Esophagus squamous epithelium (tissue), 5 donors: ENCODE data around the gene COX18. TPM values are rescaled to one million over a fixed set of nuclear protein-coding genes. Genes with fewer than 3 reads are reported as not detected.
A peak's percentile ranks its signal among the peaks of the same experiment; 100 is the strongest.

Source experiments
- DNase-seq: peaks from one replicate; lab custom pipeline; 2025; lab: John Stamatoyannopoulos, UW
- H3K27ac ChIP-seq, 4 donors: fragments of 200-600 bp; sonication (generic); one replicate each; pipeline ENCODE4 v1.5.1; 2016 to 2019; ENCODE audit warnings: mild to moderate bottlenecking in 1 of 4
- H3K27me3 ChIP-seq, 4 donors: fragments of 200-600 bp; sonication (generic); 1 replicate in 3 of 4; 2 replicates in 1 of 4; pipeline versions ENCODE4 v1.5.1 to v1.6.0; 2017 to 2021; ENCODE audit warnings: antibody characterized with exemption in 1 of 4
- H3K36me3 ChIP-seq, 3 donors: fragments of 200-600 bp; sonication (generic); one replicate each; pipeline ENCODE4 v1.5.1; 2016 to 2019
- H3K4me1 ChIP-seq, 3 donors: fragments of 200-600 bp; sonication (generic); one replicate each; pipeline ENCODE4 v1.5.1; 2017 to 2019
- H3K4me3 ChIP-seq, 4 donors: fragments of 200-600 bp; sonication (generic); 1 replicate in 3 of 4; 2 replicates in 1 of 4; pipeline ENCODE4 v1.5.1; 2016 to 2019; ENCODE audit warnings: mild to moderate bottlenecking in 2 of 4, moderate library complexity in 1 of 4
- H3K9me3 ChIP-seq, 3 donors: fragments of 200-600 bp; sonication (generic); one replicate each; pipeline ENCODE4 v1.5.1; 2016 to 2019
- POLR2A ChIP-seq, 4 donors: fragments of 450-650 bp; IDR thresholded peaks; one replicate each; pipeline ENCODE4 v1.6.1; 2017; ENCODE audit warnings: antibody characterized with exemption in 4 of 4, mild to moderate bottlenecking in 4 of 4, moderate library complexity in 3 of 4
- WGBS, 2 donors: methylation state at CpG; one replicate each; pipeline ENCODE4 v1.1.5; 2018; 5-methylcytosine and 5-hydroxymethylcytosine counted together
- intact Hi-C: fragments of 100-400 bp; cut with DNase I; formaldehyde crosslinking; loops from one replicate; pipeline ENCODE4 v1.15.0; 2022
- total RNA-seq, 4 donors: library from RNA; depleted of rRNA; stranded (reverse); fragments of >200 nt; gene quantifications; one replicate each; pipeline ENCODE4 v1.1.0, GENCODE V29; 2016
- TF ChIP-seq, protein P1 (sequence below), 6 experiments: fragments of 450-650 bp in 4 of 6; fragments of 200-600 bp in 2 of 6; sonication (generic) in 2 of 6; IDR thresholded peaks; one replicate each; pipeline ENCODE4 v1.5.1; 2016 to 2019; ENCODE audit warnings: antibody characterized with exemption in 6 of 6, mild to moderate bottlenecking in 4 of 6, moderate library complexity in 4 of 6
- donor health status: DM: yes; HTN: yes; CAD: no.

Gene COX18
- total RNA-seq, 4 donors from 2014 or later = 14.1 to 24.9 (median 17.6) TPM

DNA sequence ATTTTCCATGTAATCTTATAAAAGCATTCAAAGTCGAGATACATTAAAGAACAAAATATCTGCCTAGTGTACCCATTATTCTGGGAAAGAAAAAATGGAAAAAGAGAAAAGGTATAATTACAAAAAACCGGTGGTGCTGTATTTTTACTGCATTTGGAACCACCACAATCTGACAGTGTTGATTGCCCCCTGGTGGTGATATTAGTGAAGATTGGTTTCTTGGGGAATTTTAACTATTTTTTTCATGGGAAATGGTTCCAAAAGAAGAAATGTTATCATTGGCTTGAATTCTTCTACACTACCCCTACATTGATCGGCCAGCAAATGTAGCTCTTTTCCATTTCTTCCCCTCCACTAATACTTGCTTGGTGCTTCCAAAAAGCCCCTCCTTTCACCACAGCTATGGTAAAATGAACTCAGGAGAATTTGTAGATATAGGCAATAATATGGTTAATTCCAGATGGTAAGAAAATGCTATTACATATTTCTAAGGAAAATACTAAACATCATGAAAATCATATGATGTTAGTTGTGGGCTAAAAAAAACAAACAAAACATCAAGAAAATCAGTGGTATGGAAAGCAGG is 50.0 kb downstream of the COX18 start:
- DNase-seq = no peak
- Histone ChIP-seq H3K9me3 (no peaks in the 10 kb centered on the region), H3K36me3 (no peaks in the 10 kb centered on the region), H3K27ac (no peak overlapping the region), H3K4me3 (no peak overlapping the region), H3K4me1 (no peaks in the 10 kb centered on the region), H3K27me3 (peaks cover 0 to 4% (median 0%) of the 10 kb centered on the region in 4 donors)
- intact Hi-C loops = no loop called here
- no peak for TF ChIP-seq POLR2A (IDR thresholded peaks at IDR 0.05)
- TF ChIP-seq, protein P1, sequence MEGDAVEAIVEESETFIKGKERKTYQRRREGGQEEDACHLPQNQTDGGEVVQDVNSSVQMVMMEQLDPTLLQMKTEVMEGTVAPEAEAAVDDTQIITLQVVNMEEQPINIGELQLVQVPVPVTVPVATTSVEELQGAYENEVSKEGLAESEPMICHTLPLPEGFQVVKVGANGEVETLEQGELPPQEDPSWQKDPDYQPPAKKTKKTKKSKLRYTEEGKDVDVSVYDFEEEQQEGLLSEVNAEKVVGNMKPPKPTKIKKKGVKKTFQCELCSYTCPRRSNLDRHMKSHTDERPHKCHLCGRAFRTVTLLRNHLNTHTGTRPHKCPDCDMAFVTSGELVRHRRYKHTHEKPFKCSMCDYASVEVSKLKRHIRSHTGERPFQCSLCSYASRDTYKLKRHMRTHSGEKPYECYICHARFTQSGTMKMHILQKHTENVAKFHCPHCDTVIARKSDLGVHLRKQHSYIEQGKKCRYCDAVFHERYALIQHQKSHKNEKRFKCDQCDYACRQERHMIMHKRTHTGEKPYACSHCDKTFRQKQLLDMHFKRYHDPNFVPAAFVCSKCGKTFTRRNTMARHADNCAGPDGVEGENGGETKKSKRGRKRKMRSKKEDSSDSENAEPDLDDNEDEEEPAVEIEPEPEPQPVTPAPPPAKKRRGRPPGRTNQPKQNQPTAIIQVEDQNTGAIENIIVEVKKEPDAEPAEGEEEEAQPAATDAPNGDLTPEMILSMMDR (IDR thresholded peaks at IDR 0.05) = peak; percentile 17 to 70 (median 54)
- 0 to 3% methylated on average over 3 of the region's 3 CpGs for WGBS, 2 donors

DNA sequence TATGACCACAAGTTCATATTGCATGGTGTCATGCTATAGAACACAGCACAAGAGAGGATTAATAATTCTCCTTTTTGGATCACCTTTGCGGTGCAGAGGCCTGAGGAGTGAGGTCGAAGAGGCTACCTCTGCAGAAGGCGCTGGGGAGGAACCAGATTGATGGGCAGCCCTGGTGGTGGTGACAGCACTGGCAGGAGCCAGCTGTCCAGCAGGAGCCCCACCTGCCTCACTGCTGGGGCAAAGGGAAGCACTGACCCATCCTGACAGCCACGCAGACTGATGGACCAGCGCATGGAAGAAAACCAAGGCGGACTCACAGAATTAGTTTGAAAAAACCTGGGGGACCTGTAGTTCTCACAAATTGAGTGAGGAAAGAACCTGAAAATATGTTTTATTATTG is 50.9 kb downstream of the COX18 start:
- intact Hi-C loops = no loop called here
- Histone ChIP-seq H3K36me3 (no peaks in the 10 kb centered on the region), H3K27ac (no peak overlapping the region), H3K4me3 (no peak overlapping the region), H3K9me3 (no peaks in the 10 kb centered on the region), H3K4me1 (no peaks in the 10 kb centered on the region), H3K27me3 (peaks cover 0 to 1% (median 0%) of the 10 kb centered on the region in 4 donors)
- DNase-seq = no peak
- 84 to 93% methylated on average over 6 of the region's 6 CpGs for WGBS, 2 donors
- no peak for TF ChIP-seq POLR2A (IDR thresholded peaks at IDR 0.05)
- TF ChIP-seq, protein P1 (IDR thresholded peaks at IDR 0.05) = no peak

DNA sequence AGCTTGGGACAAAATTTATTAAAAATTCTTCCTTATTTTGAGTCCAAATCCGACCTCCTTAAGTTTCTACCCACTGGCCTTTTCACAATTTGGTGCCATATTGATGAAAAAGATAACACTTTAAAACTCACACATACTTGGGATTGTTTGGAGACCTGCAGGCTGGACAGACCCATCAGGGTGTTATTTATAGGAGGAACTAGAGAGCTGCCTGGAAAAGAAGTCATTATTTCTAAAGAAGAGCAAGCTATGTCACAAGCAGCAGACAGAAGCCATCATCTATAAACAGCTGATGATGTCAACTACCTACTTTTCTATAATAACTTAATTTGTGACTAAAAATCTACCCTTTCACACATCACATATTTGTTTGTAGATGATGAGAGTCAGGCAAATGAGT is 56.2 kb downstream of the COX18 start:
- 56 to 60% methylated on average over 1 of the region's 1 CpG for WGBS, 2 donors
- H3K4me1 ChIP-seq = no peaks in the 10 kb centered on the region
- TF ChIP-seq, protein P1 (IDR thresholded peaks at IDR 0.05) = no peak
- no peak for TF ChIP-seq POLR2A (IDR thresholded peaks at IDR 0.05)
- H3K4me3 ChIP-seq = no peak overlapping the region
- H3K36me3 ChIP-seq = no peaks in the 10 kb centered on the region
- no peak overlapping the region for H3K27ac ChIP-seq
- no peaks in the 10 kb centered on the region for H3K27me3 ChIP-seq
- intact Hi-C loops = no loop called here
- DNase-seq = no peak
- peaks cover 0 to 17% (median 0%) of the 10 kb centered on the region in 3 donors for H3K9me3 ChIP-seq

DNA sequence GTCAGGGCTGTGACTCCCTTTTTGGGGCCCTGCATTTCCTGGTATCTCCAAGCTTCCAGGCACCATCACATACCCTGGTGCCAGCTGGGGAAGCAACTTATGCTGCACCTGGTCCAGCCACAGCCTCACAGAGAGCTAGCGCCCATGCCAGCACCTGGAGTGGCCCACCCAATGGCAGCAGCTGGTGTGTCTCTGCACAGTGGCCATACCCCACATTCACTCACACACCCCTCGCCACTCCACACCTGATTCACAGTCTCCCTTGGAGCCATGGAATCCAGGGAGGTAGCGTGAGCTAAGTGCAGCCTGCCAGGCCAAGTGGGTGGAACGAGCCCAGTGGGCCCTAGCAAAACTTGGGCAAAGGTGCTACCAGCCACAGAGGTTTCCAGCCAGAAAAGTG is 56.8 kb downstream of the COX18 start:
- H3K27me3 ChIP-seq = no peaks in the 10 kb centered on the region
- no peak for DNase-seq
- H3K27ac ChIP-seq = no peak overlapping the region
- intact Hi-C loops = no loop called here
- TF ChIP-seq, protein P1 (IDR thresholded peaks at IDR 0.05) = no peak
- TF ChIP-seq POLR2A (IDR thresholded peaks at IDR 0.05) = no peak
- H3K4me3 ChIP-seq = no peak overlapping the region
- H3K36me3 ChIP-seq = no peaks in the 10 kb centered on the region
- H3K4me1 ChIP-seq = no peaks in the 10 kb centered on the region
- WGBS, 2 donors = 78 to 92% methylated on average over 2 to 3 of the region's 4 CpGs
- peaks cover 0 to 17% (median 0%) of the 10 kb centered on the region in 3 donors for H3K9me3 ChIP-seq

DNA sequence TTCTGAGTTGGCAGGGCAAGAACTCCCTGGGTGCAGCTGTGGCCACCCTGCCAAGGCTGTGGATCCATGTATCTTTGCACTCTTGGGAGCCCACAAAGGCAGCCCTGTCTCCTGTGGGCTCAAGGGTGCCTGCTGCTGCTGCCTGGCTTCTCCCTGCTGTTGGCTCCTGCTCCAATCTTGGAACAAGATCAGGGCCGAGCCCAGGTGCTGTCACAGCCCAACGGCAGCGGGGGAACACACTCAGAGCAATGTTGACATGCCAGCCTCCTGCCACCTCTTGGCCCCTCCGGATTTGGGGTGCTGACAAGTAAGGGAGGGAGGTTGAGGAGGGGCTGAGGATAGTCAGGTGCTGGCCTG is 57.9 kb downstream of the COX18 start:
- no peak overlapping the region for H3K4me3 ChIP-seq
- 40% methylated on average over 1 of the region's 4 CpGs; no CpG with 5 or more reads in 1 of the 2 donors for WGBS, 2 donors
- H3K27ac ChIP-seq = no peak overlapping the region
- TF ChIP-seq, protein P1 (IDR thresholded peaks at IDR 0.05) = no peak
- no peak for TF ChIP-seq POLR2A (IDR thresholded peaks at IDR 0.05)
- H3K36me3 ChIP-seq = no peaks in the 10 kb centered on the region
- intact Hi-C loops = no loop called here
- no peaks in the 10 kb centered on the region for H3K27me3 ChIP-seq
- peaks cover 0 to 17% (median 0%) of the 10 kb centered on the region in 3 donors for H3K9me3 ChIP-seq
- H3K4me1 ChIP-seq = no peaks in the 10 kb centered on the region
- DNase-seq = no peak
